WI38 (cell line): ENCODE results near the gene GPHN.
"Not testable (repeated sequence)": the region's sequence is repeated elsewhere in the genome, so short reads cannot be mapped to it uniquely, and the experiment has no call there.

Experiments used
- H3K4me3 ChIP-seq: 2 replicates; pipeline ENCODE4 v1.5.1; 2011; ENCODE audit warnings: low read depth, mild to moderate bottlenecking, control low read depth, low read length
- TF ChIP-seq, protein P1 (sequence below): IDR thresholded peaks from 2 replicates; pipeline ENCODE4 v1.5.1; 2012; ENCODE audit warnings: low read depth, mild to moderate bottlenecking, control low read depth, low read length

Gene GPHN

DNA sequence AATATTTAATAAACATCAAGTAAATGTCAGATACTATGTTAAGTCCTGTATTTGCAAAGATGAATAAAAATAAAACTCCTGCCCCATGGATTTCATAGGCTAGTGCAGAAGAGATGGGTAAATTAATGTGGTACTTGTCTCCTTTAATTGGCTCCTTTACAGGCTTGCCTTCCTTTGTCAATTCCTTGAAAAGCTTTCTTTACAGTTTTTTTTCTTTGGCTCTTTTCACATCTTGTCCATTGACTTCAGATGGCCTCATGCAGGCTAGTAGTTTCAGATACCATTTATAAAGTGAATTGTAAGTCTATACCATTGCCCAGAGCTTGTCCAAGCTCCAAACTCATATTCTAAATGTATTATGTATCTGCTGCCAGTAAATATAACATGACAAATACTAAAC is 552.6 kb downstream of the GPHN start:
- TF ChIP-seq, protein P1, sequence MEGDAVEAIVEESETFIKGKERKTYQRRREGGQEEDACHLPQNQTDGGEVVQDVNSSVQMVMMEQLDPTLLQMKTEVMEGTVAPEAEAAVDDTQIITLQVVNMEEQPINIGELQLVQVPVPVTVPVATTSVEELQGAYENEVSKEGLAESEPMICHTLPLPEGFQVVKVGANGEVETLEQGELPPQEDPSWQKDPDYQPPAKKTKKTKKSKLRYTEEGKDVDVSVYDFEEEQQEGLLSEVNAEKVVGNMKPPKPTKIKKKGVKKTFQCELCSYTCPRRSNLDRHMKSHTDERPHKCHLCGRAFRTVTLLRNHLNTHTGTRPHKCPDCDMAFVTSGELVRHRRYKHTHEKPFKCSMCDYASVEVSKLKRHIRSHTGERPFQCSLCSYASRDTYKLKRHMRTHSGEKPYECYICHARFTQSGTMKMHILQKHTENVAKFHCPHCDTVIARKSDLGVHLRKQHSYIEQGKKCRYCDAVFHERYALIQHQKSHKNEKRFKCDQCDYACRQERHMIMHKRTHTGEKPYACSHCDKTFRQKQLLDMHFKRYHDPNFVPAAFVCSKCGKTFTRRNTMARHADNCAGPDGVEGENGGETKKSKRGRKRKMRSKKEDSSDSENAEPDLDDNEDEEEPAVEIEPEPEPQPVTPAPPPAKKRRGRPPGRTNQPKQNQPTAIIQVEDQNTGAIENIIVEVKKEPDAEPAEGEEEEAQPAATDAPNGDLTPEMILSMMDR, result no peak
- no peak overlapping the region for H3K4me3 ChIP-seq

- H3K4me3 ChIP-seq, result not testable (repeated sequence)
Observed at GRCh38 chr14:67067070-67067814, 559.3 kb downstream of the GPHN start.

GRCh38 chr14:67068251-67068650 is 560.3 kb downstream of the GPHN start:
- TF ChIP-seq, protein P1, result no peak
- H3K4me3 ChIP-seq, result no peak overlapping the region

DNA sequence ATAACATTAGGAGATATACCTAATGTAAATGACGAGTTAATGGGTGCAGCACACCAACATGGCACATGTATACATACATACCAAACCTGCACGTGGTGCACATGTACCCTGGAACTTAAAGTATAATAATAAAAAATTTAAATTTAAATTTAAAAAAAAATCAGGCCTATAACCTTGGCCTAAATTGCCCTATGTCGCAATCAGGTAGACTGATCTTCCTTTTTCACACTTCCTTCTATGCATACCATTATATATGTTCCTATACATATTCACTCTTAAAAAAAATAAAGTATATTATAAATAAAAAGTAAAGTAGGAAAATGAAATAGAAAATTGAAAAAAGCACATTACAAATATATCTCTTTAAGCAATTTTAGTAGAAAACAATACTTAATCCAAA is 563.6 kb downstream of the GPHN start:
- TF ChIP-seq, protein P1, result no peak
- H3K4me3 ChIP-seq, result no peak overlapping the region

DNA sequence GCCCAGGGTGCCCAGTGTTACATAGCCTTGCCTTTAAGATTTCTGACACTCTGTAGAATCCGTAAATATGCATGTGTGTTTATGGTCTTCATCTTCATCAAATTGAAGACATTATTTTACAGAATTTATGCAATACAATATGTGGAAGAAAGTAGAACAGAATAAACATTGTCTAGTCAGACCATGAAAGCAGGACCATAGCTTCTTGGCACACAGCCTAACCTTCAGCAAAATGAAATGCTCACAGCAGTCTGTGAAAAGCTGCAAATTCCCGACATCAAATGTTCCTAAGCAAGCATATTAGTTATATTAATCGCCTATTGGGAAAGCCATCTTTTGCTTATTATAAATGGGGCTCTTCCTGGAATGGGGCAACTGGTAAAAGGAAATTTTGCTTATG is 570.0 kb downstream of the GPHN start:
- H3K4me3 ChIP-seq, result no peak overlapping the region
- TF ChIP-seq, protein P1, result no peak

- TF ChIP-seq, protein P1, result no peak
- H3K4me3 ChIP-seq, result no peak overlapping the region
Observed at GRCh38 chr14:67079846-67080245, 571.9 kb downstream of the GPHN start.

- no peak overlapping the region for H3K4me3 ChIP-seq
- TF ChIP-seq, protein P1, result no peak
Observed at GRCh38 chr14:67108230-67108629, 600.3 kb downstream of the GPHN start.

DNA sequence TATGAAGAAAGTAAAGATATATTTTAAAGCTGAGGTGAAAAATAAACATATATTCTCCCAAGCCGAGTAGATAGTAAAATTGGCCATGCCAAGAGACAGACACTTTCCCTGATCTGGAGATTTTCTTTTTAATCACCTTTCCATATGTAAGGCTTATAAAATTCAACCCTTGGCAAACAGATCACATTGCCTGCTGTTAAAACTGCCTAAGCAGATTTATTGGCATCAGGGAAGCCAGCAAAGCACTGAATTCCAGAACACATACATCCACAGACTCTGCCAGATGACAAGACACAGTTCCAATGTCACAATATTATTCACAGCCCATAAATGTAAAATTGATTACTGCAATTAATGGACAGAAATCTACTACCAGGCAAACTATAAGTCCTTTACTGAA is 603.1 kb downstream of the GPHN start:
- TF ChIP-seq, protein P1, result no peak
- H3K4me3 ChIP-seq, result no peak overlapping the region
